ENCODE measurements around the gene GP1BB. TPM values are rescaled to one million over a fixed set of nuclear protein-coding genes. Genes with fewer than 3 reads are reported as not detected.

Gene GP1BB
- total RNA-seq, 1 experiment from 2014 or later, result 3.6 TPM

DNA sequence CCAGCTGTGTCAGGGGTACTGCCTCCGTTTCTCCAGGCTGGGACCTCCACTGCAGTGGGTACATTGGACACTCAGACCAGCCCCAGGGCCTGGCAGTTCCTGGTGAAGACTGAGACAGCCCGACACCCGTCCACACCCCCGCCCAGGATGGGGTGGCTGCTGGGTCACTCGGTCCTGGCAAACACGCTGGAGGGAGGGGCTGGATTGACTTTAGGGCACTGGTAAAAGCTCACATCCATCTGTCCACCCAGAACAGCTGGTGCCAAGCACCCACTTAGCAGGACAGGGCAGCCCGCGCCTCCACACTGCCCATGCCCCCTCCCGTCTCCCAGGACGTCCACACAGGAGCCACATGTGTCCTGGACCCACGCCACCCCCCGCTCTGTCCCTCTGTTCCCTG, 26.5 kb downstream of the GP1BB start:
- TF ChIP-seq, protein P1, sequence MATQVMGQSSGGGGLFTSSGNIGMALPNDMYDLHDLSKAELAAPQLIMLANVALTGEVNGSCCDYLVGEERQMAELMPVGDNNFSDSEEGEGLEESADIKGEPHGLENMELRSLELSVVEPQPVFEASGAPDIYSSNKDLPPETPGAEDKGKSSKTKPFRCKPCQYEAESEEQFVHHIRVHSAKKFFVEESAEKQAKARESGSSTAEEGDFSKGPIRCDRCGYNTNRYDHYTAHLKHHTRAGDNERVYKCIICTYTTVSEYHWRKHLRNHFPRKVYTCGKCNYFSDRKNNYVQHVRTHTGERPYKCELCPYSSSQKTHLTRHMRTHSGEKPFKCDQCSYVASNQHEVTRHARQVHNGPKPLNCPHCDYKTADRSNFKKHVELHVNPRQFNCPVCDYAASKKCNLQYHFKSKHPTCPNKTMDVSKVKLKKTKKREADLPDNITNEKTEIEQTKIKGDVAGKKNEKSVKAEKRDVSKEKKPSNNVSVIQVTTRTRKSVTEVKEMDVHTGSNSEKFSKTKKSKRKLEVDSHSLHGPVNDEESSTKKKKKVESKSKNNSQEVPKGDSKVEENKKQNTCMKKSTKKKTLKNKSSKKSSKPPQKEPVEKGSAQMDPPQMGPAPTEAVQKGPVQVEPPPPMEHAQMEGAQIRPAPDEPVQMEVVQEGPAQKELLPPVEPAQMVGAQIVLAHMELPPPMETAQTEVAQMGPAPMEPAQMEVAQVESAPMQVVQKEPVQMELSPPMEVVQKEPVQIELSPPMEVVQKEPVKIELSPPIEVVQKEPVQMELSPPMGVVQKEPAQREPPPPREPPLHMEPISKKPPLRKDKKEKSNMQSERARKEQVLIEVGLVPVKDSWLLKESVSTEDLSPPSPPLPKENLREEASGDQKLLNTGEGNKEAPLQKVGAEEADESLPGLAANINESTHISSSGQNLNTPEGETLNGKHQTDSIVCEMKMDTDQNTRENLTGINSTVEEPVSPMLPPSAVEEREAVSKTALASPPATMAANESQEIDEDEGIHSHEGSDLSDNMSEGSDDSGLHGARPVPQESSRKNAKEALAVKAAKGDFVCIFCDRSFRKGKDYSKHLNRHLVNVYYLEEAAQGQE (IDR thresholded peaks at IDR 0.05; ENCODE audit: insufficient read depth in 1 of 2, low read depth in 2 of 2, low read length in 1 of 2), result no peak
- TF ChIP-seq TCF7L2 (IDR thresholded peaks at IDR 0.05; ENCODE audit: low read depth, low read length) (no peak), SIN3A (IDR thresholded peaks at IDR 0.05; ENCODE audit: borderline replicate concordance, insufficient read depth, low read depth, low read length) (no peak), POLR2AphosphoS5 (IDR thresholded peaks at IDR 0.05; ENCODE audit: low read depth, low read length) (no peak)
- TF ChIP-seq, protein P2, sequence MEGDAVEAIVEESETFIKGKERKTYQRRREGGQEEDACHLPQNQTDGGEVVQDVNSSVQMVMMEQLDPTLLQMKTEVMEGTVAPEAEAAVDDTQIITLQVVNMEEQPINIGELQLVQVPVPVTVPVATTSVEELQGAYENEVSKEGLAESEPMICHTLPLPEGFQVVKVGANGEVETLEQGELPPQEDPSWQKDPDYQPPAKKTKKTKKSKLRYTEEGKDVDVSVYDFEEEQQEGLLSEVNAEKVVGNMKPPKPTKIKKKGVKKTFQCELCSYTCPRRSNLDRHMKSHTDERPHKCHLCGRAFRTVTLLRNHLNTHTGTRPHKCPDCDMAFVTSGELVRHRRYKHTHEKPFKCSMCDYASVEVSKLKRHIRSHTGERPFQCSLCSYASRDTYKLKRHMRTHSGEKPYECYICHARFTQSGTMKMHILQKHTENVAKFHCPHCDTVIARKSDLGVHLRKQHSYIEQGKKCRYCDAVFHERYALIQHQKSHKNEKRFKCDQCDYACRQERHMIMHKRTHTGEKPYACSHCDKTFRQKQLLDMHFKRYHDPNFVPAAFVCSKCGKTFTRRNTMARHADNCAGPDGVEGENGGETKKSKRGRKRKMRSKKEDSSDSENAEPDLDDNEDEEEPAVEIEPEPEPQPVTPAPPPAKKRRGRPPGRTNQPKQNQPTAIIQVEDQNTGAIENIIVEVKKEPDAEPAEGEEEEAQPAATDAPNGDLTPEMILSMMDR (IDR thresholded peaks at IDR 0.05), result no peak
- no peak overlapping the region for H3K4me3 ChIP-seq (ENCODE audit: low read depth in 2 of 2, low read length in 2 of 2)
- in situ Hi-C loops (cut with HindIII; ENCODE audit: low pct_unique_long_range_greater_than_20kb, low sequenced_read_pairs), result no loop called here
- no TSS peak for BruUV-seq (replicated peaks)
- no peaks in the 10 kb centered on the region for H3K36me3 ChIP-seq (ENCODE audit: control insufficient read depth, insufficient read depth, low read length)
- H3K9me3 ChIP-seq (ENCODE audit: control insufficient read depth, insufficient read depth, low read depth, low read length), result no peaks in the 10 kb centered on the region
- intact Hi-C loops (cut with micrococcal nuclease; ENCODE audit: unreplicated experiment), result no loop called here
- DNase-seq (ENCODE audit: low read depth, low spot score), result no peak
- H3K4me1 ChIP-seq (ENCODE audit: control insufficient read depth, insufficient read depth, low read length), result peaks cover 14% of the 10 kb centered on the region
- ChIA-PET CTCF (no interaction called here), POLR2A (no interaction called here)
- ATAC-seq, result no peak
- no peaks in the 10 kb centered on the region for H3K27me3 ChIP-seq (ENCODE audit: control insufficient read depth, insufficient read depth, low read length)
- no peak overlapping the region for H3K27ac ChIP-seq (ENCODE audit: low read length)

DNA sequence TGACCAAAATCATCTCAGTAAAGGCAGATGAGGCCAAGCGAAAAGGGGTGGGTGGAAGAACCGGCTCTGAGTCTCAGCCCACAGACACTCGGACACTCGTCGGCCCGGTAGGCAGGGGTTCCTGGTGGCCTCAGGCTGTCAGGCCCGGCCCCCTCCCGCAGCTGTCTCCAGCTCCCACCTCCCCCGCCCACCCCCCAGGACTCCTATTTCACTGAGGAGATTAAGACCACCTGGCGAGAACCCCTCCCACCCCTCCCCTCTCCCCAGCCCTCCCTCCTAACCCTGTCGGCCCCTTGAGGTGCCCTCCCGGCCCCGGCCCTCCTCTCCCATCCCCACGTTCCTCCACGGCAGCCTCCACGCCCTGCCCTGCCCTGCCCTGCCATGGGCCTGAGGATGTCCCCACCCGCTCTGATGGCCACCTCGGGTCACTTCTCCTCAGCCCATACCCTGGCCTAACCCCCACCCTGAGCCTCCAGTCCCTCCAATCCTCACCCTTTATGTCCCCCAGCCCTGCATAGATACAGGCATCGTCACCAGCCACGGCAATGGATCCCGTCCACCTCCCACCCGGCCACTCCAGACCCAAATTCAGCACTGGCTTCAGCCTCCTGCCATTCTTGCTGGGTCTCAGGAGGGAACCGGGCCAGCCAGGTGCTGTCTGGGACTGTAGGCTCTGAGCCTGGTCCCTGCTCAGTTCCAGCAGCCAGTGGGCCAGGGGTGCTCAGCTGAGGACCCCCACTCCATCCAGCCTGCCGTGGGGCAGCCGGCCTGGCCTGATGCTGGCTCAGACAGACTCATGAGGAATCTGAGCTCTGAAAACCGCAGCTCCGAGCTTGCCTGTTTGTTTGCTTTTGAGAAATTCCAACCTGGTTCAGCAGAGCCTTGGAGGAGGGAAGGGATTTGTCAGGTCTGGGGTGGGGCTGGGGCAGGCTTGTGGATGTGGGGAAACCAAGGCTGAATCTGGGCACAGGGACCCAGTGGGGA, 27.5 kb downstream of the GP1BB start:
- TF ChIP-seq POLR2AphosphoS5 (IDR thresholded peaks at IDR 0.05; ENCODE audit: low read depth, low read length) (no peak), TCF7L2 (IDR thresholded peaks at IDR 0.05; ENCODE audit: low read depth, low read length) (no peak), SIN3A (IDR thresholded peaks at IDR 0.05; ENCODE audit: borderline replicate concordance, insufficient read depth, low read depth, low read length) (no peak)
- TF ChIP-seq, protein P2 (IDR thresholded peaks at IDR 0.05), result no peak
- TF ChIP-seq, protein P1 (IDR thresholded peaks at IDR 0.05; ENCODE audit: insufficient read depth in 1 of 2, low read depth in 2 of 2, low read length in 1 of 2), result no peak
- BruUV-seq (replicated peaks), result no TSS peak
- intact Hi-C loops (cut with micrococcal nuclease; ENCODE audit: unreplicated experiment), result no loop called here
- Histone ChIP-seq H3K4me3 (ENCODE audit: low read depth in 2 of 2, low read length in 2 of 2) (no peak overlapping the region), H3K27me3 (ENCODE audit: control insufficient read depth, insufficient read depth, low read length) (no peaks in the 10 kb centered on the region), H3K36me3 (ENCODE audit: control insufficient read depth, insufficient read depth, low read length) (no peaks in the 10 kb centered on the region), H3K9me3 (ENCODE audit: control insufficient read depth, insufficient read depth, low read depth, low read length) (no peaks in the 10 kb centered on the region), H3K4me1 (ENCODE audit: control insufficient read depth, insufficient read depth, low read length) (peaks cover 12% of the 10 kb centered on the region), H3K27ac (ENCODE audit: low read length) (peak overlapping the region; percentile 63)
- CTCF ChIA-PET, result interaction anchor here (1.2 kb wide), 1 partner anchor 20 kb away, joined by 4 read pairs; no protein-coding TSS in a partner anchor
- peak; percentile 70 for ATAC-seq
- POLR2A ChIA-PET, result interaction anchor here (0.6 kb wide), 1 partner anchor 20 kb away, joined by 3 read pairs; no protein-coding TSS in a partner anchor
- no peak for DNase-seq (ENCODE audit: low read depth, low spot score)
- in situ Hi-C loops (cut with HindIII; ENCODE audit: low pct_unique_long_range_greater_than_20kb, low sequenced_read_pairs), result no loop called here
